Astrocyte of the spinal cord (primary cell): ENCODE results near the gene PMM1.

Experiments used
- DNase-seq: peaks from one replicate; pipeline ENCODE4 v3.0.0; 2011; ENCODE audit warnings: low read depth, low spot score
- H3K4me3 ChIP-seq: 2 replicates; pipeline ENCODE4 v1.5.1; 2011; ENCODE audit warnings: low read depth, mild to moderate bottlenecking, low read length, moderate library complexity
- in situ Hi-C: cut with HindIII; loops from 2 replicates; pipeline ENCODE4 v1.10.0; 2017; ENCODE audit warnings: low sequenced_read_pairs
- TF ChIP-seq, protein P1 (sequence below): IDR thresholded peaks from 2 replicates; pipeline ENCODE4 v1.5.1; 2012; ENCODE audit warnings: low read depth, mild to moderate bottlenecking, low read length, inconsistent platforms

PMM1 gene

DNA sequence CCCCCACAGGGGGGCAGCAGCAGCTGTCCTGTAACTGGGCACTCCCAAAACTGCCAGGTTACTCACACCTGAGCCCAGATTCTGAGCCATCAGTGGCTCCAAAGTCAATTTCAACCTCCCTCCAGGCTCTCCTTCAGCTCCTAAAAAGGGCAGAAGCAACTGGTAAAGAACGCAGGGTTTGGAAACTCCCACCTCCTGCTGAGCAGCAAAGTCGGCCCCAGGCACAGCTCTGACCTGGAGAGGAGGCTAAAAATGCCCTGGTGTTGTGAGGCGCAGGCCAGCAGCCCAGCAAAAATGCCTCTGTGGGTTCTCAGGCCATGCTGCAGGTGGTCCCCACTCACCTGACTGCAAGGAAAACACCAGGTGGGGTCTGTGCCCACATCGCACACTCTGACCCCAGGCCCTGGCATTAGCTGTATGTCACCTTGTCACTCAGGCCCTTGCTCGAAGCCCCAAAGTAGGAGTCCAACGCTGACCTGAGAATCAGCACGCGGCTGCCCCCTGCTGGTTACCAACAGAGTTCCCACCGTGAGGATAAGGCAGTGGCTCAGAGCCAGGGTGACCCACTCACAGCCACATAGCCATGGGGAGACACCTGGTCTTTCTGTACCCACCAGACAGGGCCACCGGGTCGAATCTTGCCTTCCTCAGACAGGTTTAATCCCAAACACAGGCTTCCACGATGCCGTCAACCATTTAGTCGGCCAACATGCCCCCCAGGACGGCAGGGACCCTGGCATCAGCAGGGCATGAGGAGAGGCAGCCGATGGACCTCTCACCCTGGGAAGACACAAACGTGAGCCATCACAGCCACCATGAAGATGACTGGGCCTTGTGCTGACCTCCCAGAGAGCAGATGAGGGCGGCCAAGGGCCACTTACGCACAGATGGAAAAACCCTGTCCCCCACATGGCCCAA is 56.5 kb downstream of the PMM1 start:
- in situ Hi-C loops = no loop called here
- DNase-seq = peak; percentile 40
- no peak overlapping the region for H3K4me3 ChIP-seq
- TF ChIP-seq, protein P1, sequence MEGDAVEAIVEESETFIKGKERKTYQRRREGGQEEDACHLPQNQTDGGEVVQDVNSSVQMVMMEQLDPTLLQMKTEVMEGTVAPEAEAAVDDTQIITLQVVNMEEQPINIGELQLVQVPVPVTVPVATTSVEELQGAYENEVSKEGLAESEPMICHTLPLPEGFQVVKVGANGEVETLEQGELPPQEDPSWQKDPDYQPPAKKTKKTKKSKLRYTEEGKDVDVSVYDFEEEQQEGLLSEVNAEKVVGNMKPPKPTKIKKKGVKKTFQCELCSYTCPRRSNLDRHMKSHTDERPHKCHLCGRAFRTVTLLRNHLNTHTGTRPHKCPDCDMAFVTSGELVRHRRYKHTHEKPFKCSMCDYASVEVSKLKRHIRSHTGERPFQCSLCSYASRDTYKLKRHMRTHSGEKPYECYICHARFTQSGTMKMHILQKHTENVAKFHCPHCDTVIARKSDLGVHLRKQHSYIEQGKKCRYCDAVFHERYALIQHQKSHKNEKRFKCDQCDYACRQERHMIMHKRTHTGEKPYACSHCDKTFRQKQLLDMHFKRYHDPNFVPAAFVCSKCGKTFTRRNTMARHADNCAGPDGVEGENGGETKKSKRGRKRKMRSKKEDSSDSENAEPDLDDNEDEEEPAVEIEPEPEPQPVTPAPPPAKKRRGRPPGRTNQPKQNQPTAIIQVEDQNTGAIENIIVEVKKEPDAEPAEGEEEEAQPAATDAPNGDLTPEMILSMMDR = peak; percentile 88

DNA sequence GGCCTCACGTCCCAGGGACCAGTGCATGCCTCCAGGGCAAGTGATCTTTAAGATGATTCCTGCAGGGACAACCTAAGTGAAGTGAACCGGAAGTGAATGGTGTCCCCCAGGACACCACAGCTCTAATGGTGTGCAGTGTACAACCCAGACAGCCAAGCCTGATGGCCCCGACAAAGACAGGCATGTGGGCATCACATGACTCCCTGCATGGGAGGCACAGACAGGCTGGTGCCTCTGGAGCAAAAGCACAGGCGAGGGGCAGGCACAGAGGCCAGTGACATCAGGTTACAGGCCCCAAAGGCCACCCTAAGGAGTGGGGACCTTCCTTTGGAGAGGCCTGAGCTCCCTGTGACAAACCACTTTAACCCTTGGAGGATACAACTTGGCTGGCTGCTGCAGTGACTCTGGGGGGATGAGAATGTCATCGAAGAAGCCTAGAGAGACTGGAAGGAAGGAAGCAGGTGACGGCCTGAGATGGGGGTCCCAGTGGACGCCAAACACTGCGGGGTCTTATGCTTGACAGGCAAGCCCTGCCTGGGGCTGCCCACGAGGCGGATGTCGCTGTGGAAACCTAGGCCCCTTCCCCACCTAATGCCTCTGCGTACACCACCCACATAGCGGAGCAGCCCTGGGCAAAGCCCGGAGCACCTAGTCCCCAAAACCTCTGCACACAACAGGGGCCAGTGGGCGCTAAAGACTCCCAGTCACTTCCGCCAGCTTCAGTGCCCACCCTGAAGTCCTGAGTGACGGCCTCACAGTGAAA is 57.7 kb downstream of the PMM1 start:
- in situ Hi-C loops = no loop called here
- DNase-seq = no peak
- TF ChIP-seq, protein P1 = no peak
- H3K4me3 ChIP-seq = no peak overlapping the region

DNA sequence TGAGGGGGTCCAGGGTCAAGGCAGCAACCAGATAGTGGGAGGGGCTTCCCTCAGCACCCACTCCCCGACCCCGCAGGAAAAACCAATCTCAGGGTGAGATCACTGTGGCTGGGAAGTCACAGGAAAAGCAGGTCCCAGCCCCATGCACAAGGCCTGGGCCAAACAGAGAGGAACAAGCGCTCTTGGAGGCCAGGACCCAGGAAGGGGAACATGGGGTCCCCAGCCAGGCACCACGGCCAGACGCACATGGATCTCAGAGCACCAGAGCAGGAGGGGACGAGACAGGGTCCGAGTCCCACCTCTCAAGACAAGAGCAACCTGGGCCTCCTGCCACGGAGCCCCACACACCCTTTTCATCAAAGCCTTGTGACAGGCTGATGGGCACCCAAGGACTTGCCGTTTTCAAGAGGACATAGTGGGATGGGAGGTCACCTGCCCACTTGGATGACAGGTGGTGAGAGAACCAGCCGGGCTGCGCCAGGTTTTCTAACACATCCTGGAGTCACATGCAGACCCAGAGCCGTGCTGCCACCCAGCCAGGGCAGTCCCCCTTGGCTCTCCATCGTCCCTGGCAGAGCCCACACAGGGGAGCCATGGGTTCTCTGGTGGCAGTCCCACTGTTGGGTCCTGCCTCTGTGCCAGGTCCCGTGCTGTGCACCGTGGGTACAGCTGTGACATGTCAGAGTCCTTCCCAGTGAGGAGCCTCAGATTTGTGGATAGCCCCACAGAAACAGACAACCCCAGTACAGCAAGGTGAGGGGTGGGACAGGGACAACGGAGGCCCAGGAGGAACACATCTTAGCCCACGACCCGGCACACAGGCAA is 58.5 kb downstream of the PMM1 start:
- no peak for DNase-seq
- in situ Hi-C loops = no loop called here
- no peak overlapping the region for H3K4me3 ChIP-seq
- TF ChIP-seq, protein P1 = no peak

DNA sequence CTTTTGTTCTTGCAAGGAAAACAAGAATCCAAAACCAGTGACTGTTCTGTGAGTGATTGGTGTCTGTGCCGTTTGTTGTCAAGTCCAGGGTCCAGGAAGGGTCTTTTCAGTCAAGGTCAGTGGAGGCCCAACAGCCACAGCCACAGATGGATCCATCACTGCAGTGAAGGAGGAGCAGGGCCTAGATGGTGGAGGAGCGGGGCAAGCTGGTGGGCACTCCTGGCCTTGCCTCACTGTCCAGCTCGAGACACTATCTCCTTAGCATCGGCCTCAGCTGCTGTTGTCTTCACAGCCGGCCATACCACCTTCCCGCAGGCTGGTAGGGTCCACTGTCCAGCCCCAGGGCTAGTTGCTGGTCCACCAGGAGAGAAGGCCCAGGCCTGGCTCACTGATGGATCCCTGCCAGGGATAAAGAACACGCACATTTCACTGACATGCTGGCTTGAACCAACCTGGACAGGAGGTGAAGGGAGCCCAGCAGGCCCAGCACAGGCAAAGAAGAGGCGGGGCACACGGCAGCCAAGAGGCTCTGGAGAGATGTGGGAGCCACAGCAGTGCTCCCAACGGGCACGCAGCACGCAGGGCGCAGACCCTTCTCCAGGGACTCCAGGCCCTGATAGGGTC is 60.6 kb downstream of the PMM1 start:
- no peak for DNase-seq
- TF ChIP-seq, protein P1 = no peak
- H3K4me3 ChIP-seq = no peak overlapping the region
- in situ Hi-C loops = no loop called here

DNA sequence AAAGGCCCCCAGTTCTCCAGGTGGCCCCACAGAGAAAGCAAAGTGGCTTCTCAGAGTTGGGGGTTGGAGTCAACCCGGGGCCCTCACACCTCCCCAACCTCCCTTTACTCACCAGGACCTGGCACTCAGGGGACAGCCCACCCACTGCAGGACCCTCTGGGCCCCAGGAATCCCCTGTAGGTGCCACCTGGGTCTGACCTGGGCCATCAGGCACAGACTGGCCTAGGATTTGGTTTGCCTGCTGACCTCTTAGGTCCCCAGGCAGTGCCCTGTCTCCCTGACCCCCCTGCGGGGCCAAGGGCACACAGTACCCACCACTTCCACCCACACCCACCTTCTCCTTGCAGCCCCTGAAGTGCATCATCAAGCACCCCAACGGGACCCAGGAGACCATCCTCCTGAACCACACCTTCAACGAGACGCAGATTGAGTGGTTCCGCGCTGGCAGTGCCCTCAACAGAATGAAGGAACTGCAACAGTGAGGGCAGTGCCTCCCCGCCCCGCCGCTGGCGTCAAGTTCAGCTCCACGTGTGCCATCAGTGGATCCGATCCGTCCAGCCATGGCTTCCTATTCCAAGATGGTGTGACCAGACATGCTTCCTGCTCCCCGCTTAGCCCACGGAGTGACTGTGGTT is 61.4 kb downstream of the PMM1 start:
- H3K4me3 ChIP-seq = no peak overlapping the region
- TF ChIP-seq, protein P1 = no peak
- in situ Hi-C loops = no loop called here
- DNase-seq = no peak
